GM12878 (cell line): ENCODE data around the gene DTX1. TPM values are rescaled to one million over a fixed set of nuclear protein-coding genes. Genes with fewer than 3 reads are reported as not detected.

ENCODE experiments used
- ATAC-seq: fragments of 200-7000 bp; cut with Tn5 transposase; 3 replicates; pipeline ENCODE4 v1.9.1; 2020; ENCODE audit warnings: mild to moderate bottlenecking, moderate library complexity
- BruUV-seq: library from RNA; stranded (reverse); fragments of 400-500 nt; replicated peaks from 2 replicates; lab custom pipeline; 2021; lab: Mats Ljungman, UMichigan
- CTCF ChIA-PET: fragments of 300-600 bp; sonication (Branson Sonifier 250); formaldehyde crosslinking; extraction: SDS; loops from one replicate; lab custom pipeline; 2021; ENCODE audit warnings: inconsistent platforms; lab: Yijun Ruan, JAX
- POLR2A ChIA-PET: fragments of 350-600 bp; formaldehyde crosslinking; extraction: SDS; loops from one replicate; lab custom pipeline; 2021; ENCODE audit warnings: inconsistent platforms; lab: Charles Lee
- RAD21 ChIA-PET: fragments of 300-600 bp; sonication (Branson Sonifier 250); formaldehyde crosslinking; loops from one replicate; lab custom pipeline; 2023; ENCODE audit warnings: antibody characterized with exemption; ENCODE audit not compliant: unreplicated experiment; lab: Charles Lee
- SMC1A ChIA-PET: fragments of 300-600 bp; sonication (Branson Sonifier 250); formaldehyde crosslinking; loops from one replicate; lab custom pipeline; 2023; ENCODE audit not compliant: unreplicated experiment, uncharacterized antibody; lab: Charles Lee
- DNase-seq: peaks from one replicate; pipeline ENCODE4 v3.0.0-alpha.2; 2011; ENCODE audit warnings: low read depth, low spot score
- FAIRE-seq: peaks from 3 replicates; lab custom pipeline; 2011; peaks lifted over from hg19 to GRCh38; lab: Jason Lieb, UNC
- H2AFZ ChIP-seq: 2 replicates; pipeline ENCODE4 v1.6.0; 2011; ENCODE audit warnings: low read depth, low read length, control low read depth; ENCODE audit not compliant: control insufficient read depth
- H3K27ac ChIP-seq: 2 replicates; pipeline ENCODE4 v1.5.1; 2011; ENCODE audit warnings: control low read depth; ENCODE audit not compliant: control insufficient read depth, insufficient read depth
- H3K27me3 ChIP-seq, 2 experiments: replicated peaks in 1 of 2; 2 replicates each; pipeline versions ENCODE4 v1.6.0 to v1.6.1; 2011; ENCODE audit warnings: low read length in 1 of 2; ENCODE audit not compliant: control insufficient read depth in 2 of 2, insufficient read depth in 2 of 2
- H3K36me3 ChIP-seq, 2 experiments: 2 replicates each; pipeline ENCODE4 v1.5.1; 2011; ENCODE audit warnings: low read length in 1 of 2; ENCODE audit not compliant: control insufficient read depth in 2 of 2, insufficient read depth in 2 of 2
- H3K4me1 ChIP-seq: 2 replicates; pipeline ENCODE4 v1.6.1; 2011; ENCODE audit warnings: mild to moderate bottlenecking, low read length, moderate library complexity, mixed read lengths; ENCODE audit not compliant: control insufficient read depth, insufficient read depth
- H3K4me2 ChIP-seq: 2 replicates; pipeline ENCODE4 v1.6.0; 2011; ENCODE audit warnings: control low read depth; ENCODE audit not compliant: control insufficient read depth, insufficient read depth
- H3K4me3 ChIP-seq: fragments of 200-600 bp; sonication (generic); 2 replicates; pipeline ENCODE4 v1.5.1; 2016
- H3K79me2 ChIP-seq: 2 replicates; pipeline ENCODE4 v1.6.0; 2011; ENCODE audit warnings: low read length; ENCODE audit not compliant: control insufficient read depth, insufficient read depth
- H3K9ac ChIP-seq: 2 replicates; pipeline ENCODE4 v1.8.0; 2011; ENCODE audit warnings: low read length, control low read depth, mixed read lengths; ENCODE audit not compliant: control insufficient read depth, insufficient read depth
- H3K9me3 ChIP-seq: replicated peaks from 3 replicates; pipeline ENCODE4 v1.5.1; 2011; ENCODE audit warnings: mild to moderate bottlenecking, low read length; ENCODE audit not compliant: control insufficient read depth, insufficient read depth
- H4K20me1 ChIP-seq: 2 replicates; pipeline ENCODE4 v1.6.0; 2011; ENCODE audit not compliant: control insufficient read depth, insufficient read depth
- BHLHE40 ChIP-seq, 2 experiments: fragments of 450-650 bp in 1 of 2; IDR thresholded peaks; 2 replicates each; pipeline ENCODE4 v1.6.1; 2011 to 2017; ENCODE audit warnings: low read depth in 2 of 2, borderline replicate concordance in 1 of 2, improper control_type of control experiment in 1 of 2, low read length in 1 of 2, mild to moderate bottlenecking in 1 of 2
- CEBPB ChIP-seq, 2 experiments: fragments of 150-350 bp in 1 of 2; IDR thresholded peaks; 2 replicates each; pipeline ENCODE4 v1.6.1; 2012 to 2014; ENCODE audit warnings: low read depth in 2 of 2, low read length in 2 of 2, borderline replicate concordance in 1 of 2, inconsistent platforms in 1 of 2
- EZH2 ChIP-seq: IDR thresholded peaks from 2 replicates; pipeline ENCODE4 v1.6.1; 2012; ENCODE audit warnings: low read depth, mild to moderate bottlenecking, control low read depth, inconsistent platforms, low read length, borderline replicate concordance; ENCODE audit not compliant: control insufficient read depth
- LARP7 ChIP-seq: fragments of 450-650 bp; IDR thresholded peaks from 2 replicates; pipeline ENCODE4 v1.6.1; 2017; ENCODE audit warnings: mild to moderate bottlenecking
- MEF2A ChIP-seq: IDR thresholded peaks from 2 replicates; pipeline ENCODE4 v1.6.1; 2011; ENCODE audit warnings: low read depth, mild to moderate bottlenecking, low read length, moderate library complexity; ENCODE audit not compliant: insufficient read depth
- MEF2B ChIP-seq: fragments of 450-650 bp; IDR thresholded peaks from 2 replicates; pipeline ENCODE4 v1.6.1; 2018; ENCODE audit warnings: mild to moderate bottlenecking, moderate library complexity; ENCODE audit not compliant: partially characterized antibody, poor library complexity, severe bottlenecking
- NFXL1 ChIP-seq: fragments of 450-650 bp; IDR thresholded peaks from 2 replicates; pipeline ENCODE4 v1.6.1; 2017; ENCODE audit warnings: antibody characterized with exemption, mild to moderate bottlenecking, borderline replicate concordance
- POLR2A ChIP-seq: IDR thresholded peaks from 2 replicates; pipeline ENCODE4 v1.6.1; 2011; ENCODE audit warnings: low read depth, mild to moderate bottlenecking, low read length
- STAT1 ChIP-seq: fragments of 450-650 bp; conservative IDR thresholded peaks from 2 replicates; pipeline ENCODE4 v1.6.1; 2014; ENCODE audit warnings: antibody characterized with exemption, mild to moderate bottlenecking
- TCF3 ChIP-seq: IDR thresholded peaks from 2 replicates; pipeline ENCODE4 v1.6.1; 2012; ENCODE audit warnings: low read depth, mild to moderate bottlenecking, low read length, borderline replicate concordance; ENCODE audit not compliant: insufficient read depth
- ZBED1 ChIP-seq: IDR thresholded peaks from 2 replicates; pipeline ENCODE4 v1.6.1; 2016; ENCODE audit warnings: borderline replicate concordance
- WGBS: methylation state at CpG from one replicate; pipeline ENCODE4 v1.1.6; 2016; ENCODE audit warnings: low lambda C conversion rate; ENCODE audit not compliant: insufficient replicate concordance, insufficient coverage; ENCODE audit errors: missing lambda C conversion rate; 5-methylcytosine and 5-hydroxymethylcytosine counted together
- in situ Hi-C: fragments of 300-500 bp; cut with MboI; formaldehyde crosslinking; loops from 9 replicates; pipeline ENCODE4 v1.14.3; 2018; ENCODE audit warnings: mixed read lengths
- intact Hi-C: fragments of 100-400 bp; cut with micrococcal nuclease; formaldehyde crosslinking; loops from one replicate; pipeline ENCODE4 v1.14.2; 2022; ENCODE audit not compliant: unreplicated experiment
- polyA plus RNA-seq, 11 experiments: library from polyadenylated mRNA; depleted of rRNA in 4 of 11; unstranded in 6 of 11; stranded (reverse) in 5 of 11; fragments of >200 nt; fragmentation: Nextera tagmentation in 4 of 11; fragmentation: Illumina TruSeq in 1 of 11; extraction: Ambion mirVana in 4 of 11; extraction: Trizol in 1 of 11; gene quantifications; 1 replicate in 1 of 11; 2 replicates in 10 of 11; pipeline versions ENCODE4 v1.2.1 to v1.2.3, GENCODE V29; 2011 to 2016; ENCODE audit warnings: inconsistent platforms in 2 of 11, missing spikeins in 2 of 11, low read depth in 1 of 11
- total RNA-seq, 4 experiments: library from RNA; depleted of rRNA in 3 of 4; stranded (reverse); fragments of >200 nt in 3 of 4; fragmentation: Illumina TruSeq in 1 of 4; extraction: Trizol in 1 of 4; gene quantifications; 2 replicates each; pipeline versions ENCODE4 v1.2.1 to v1.2.3, GENCODE V29; 2013 to 2021
- TF ChIP-seq, protein P1 (sequence below): fragments of 150-350 bp; IDR thresholded peaks from 2 replicates; pipeline ENCODE4 v1.6.1; 2014; ENCODE audit warnings: mild to moderate bottlenecking, low read depth, low read length

Gene DTX1
- total and polyA plus RNA-seq, 10 of the 15 experiments (the other 5 are each of a cell fraction or from before 2014, with no cell fraction given) = 0.09 to 2.8 (median 0.66) TPM

DNA sequence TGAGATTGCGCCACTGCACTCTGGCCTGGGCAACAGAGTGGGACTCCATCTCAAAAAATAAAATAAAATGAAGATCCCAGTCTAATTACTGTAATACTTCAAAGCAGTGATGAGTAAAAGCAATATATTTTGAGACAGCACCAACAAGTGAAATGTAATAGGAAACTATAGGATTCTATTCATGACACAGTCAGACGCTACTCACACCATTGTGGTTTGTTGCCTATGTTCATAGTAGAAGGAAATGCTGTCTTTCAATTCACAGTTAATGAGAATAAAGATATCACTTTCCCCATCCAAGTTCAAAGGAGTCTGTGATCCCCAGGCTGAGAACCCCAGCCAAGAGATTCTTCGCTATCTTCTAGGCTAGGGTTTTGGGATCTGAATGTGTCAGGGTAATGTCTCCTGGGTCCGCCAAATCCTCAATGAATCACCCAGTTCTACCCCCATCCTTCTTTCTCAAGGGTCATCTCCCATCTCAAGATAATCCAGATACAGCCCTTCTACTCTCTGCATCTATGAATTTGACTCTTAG, 16.6 kb upstream of the DTX1 start:
- Histone ChIP-seq H3K27me3 (no peaks in the 10 kb centered on the region), H3K27ac (no peak overlapping the region), H3K9ac (no peak overlapping the region), H4K20me1 (no peaks in the 10 kb centered on the region), H2AFZ (no peak overlapping the region), H3K36me3 (no peaks in the 10 kb centered on the region), H3K79me2 (no peaks in the 10 kb centered on the region), H3K9me3 (no peaks in the 10 kb centered on the region), H3K4me2 (no peak overlapping the region), H3K4me3 (no peak overlapping the region), H3K4me1 (no peaks in the 10 kb centered on the region)
- CTCF ChIA-PET = interaction anchor here (0.7 to 2.9 kb wide), 4 partner anchors 47 to 140 kb away, joined by 3 to 11 read pairs (median 5); no protein-coding TSS in a partner anchor
- intact Hi-C loops (no loop called here), in situ Hi-C loops (loop anchor here (10.0 kb wide), 1 partner anchor 55 kb away; no protein-coding TSS in a partner anchor)
- FAIRE-seq = no peak
- POLR2A ChIA-PET = interaction anchor here (0.8 kb wide), 1 partner anchor 145 kb away, joined by 3 read pairs; no protein-coding TSS in a partner anchor
- RAD21 ChIA-PET = no interaction called here
- WGBS = 57% methylated on average over 4 of the region's 4 CpGs
- ATAC-seq = no peak
- TF ChIP-seq TCF3 (no peak), STAT1 (no peak), LARP7 (no peak), CEBPB (IDR thresholded peaks at IDR 0.05; ENCODE audit: borderline replicate concordance in 1 of 2, low read depth in 2 of 2, low read length in 2 of 2) (no peak), MEF2B (no peak)
- BruUV-seq = no TSS peak
- DNase-seq = no peak
- SMC1A ChIA-PET = interaction anchor here (0.8 to 1.3 kb wide), 2 partner anchors 47 kb away, joined by 3 to 5 read pairs; no protein-coding TSS in a partner anchor

DNA sequence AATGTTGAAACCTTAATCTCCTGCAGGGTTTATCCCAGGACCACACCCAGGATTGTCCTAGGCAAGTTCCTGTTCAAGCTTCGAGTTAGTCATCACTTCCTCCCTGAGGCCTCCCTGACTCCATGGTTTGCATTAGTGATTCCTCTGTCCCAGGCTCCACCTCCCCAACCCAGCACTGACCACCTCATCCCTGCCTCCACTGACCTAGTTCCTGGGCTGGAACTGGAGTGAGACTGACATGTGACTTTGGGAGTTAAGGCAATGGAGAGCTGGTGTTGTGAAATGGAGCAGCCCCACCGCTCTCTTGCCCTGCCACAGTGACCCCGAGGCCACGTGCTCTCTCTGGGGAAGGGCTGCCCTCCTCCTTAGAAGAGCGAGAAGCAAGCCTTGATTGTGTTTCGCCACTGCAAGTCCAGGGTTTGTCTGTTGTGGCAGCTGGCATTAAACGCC, 15.8 kb upstream of the DTX1 start:
- no peaks in the 10 kb centered on the region for H4K20me1 ChIP-seq
- BruUV-seq = no TSS peak
- no peaks in the 10 kb centered on the region for H3K4me1 ChIP-seq
- RAD21 ChIA-PET = no interaction called here
- intact Hi-C loops = no loop called here
- in situ Hi-C loops = loop anchor here (10.0 kb wide), 1 partner anchor 54 kb away; no protein-coding TSS in a partner anchor
- FAIRE-seq (no peak), DNase-seq (no peak), ATAC-seq (no peak)
- H2AFZ ChIP-seq = no peak overlapping the region
- no peaks in the 10 kb centered on the region for H3K36me3 ChIP-seq
- WGBS = 21% methylated on average over 7 of the region's 7 CpGs
- H3K4me2 ChIP-seq = no peak overlapping the region
- H3K4me3 ChIP-seq = no peak overlapping the region
- TF ChIP-seq POLR2A (no peak), MEF2A (no peak), ZBED1 (no peak), EZH2 (no peak), BHLHE40 (IDR thresholded peaks at IDR 0.05; ENCODE audit: borderline replicate concordance in 1 of 2, low read depth in 2 of 2, low read length in 1 of 2) (no peak), NFXL1 (no peak)
- TF ChIP-seq, protein P1, sequence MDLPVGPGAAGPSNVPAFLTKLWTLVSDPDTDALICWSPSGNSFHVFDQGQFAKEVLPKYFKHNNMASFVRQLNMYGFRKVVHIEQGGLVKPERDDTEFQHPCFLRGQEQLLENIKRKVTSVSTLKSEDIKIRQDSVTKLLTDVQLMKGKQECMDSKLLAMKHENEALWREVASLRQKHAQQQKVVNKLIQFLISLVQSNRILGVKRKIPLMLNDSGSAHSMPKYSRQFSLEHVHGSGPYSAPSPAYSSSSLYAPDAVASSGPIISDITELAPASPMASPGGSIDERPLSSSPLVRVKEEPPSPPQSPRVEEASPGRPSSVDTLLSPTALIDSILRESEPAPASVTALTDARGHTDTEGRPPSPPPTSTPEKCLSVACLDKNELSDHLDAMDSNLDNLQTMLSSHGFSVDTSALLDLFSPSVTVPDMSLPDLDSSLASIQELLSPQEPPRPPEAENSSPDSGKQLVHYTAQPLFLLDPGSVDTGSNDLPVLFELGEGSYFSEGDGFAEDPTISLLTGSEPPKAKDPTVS = no peak
- H3K9ac ChIP-seq = no peak overlapping the region
- CTCF ChIA-PET = interaction anchor here (1.3 to 1.5 kb wide), 3 partner anchors 40 to 58 kb away, joined by 3 to 5 read pairs (median 5); no protein-coding TSS in a partner anchor
- H3K9me3 ChIP-seq = no peaks in the 10 kb centered on the region
- SMC1A ChIA-PET = interaction anchor here (0.8 to 1.3 kb wide), 3 partner anchors 48 to 58 kb away, joined by 3 to 5 read pairs (median 4); no protein-coding TSS in a partner anchor
- H3K27ac ChIP-seq = no peak overlapping the region
- no peaks in the 10 kb centered on the region for H3K27me3 ChIP-seq
- no peaks in the 10 kb centered on the region for H3K79me2 ChIP-seq
- POLR2A ChIA-PET = interaction anchor here (0.6 kb wide), 1 partner anchor 98 kb away, joined by 4 read pairs; no protein-coding TSS in a partner anchor
